Measurements from ENCODE around the gene NOD2.

DNA sequence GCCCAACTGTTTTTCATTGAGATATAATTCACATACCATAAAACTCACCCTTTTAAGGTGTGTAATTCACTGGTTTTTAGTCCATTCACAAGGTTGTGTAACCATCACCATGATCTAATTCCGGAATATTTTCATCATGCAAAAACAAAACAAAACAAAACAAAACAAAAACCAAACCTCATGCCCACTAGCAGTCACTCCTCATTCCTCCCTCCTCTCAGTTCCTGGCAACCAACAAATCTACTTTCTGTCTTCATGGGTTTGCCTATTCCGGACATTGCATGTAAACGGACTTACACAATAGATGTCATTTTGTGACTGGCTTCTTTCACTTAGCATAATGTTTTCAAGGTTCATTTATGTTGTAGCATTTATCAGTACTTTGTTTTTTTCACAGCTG is 4.5 kb upstream of the NOD2 start:
- TF ChIP-seq POLR2AphosphoS5 (IDR thresholded peaks at IDR 0.05; ENCODE audit: low read depth, low read length) = no peak
- TF ChIP-seq POLR2A (IDR thresholded peaks at IDR 0.05; ENCODE audit: low read depth, low read length) = no peak
- TF ChIP-seq TAF1 (IDR thresholded peaks at IDR 0.05; ENCODE audit: borderline replicate concordance, low read depth, low read length) = no peak

Data from GM12892 (cell line).